DMS153 treated with DMSO at 0.1 percent for 48 hours (cell line): ENCODE data around the gene JARID2.

Source experiments
- DNase-seq: peaks from one replicate; lab custom pipeline; 2025; ENCODE audit not compliant: unreplicated experiment; lab: John Stamatoyannopoulos, UW

Gene JARID2

DNA sequence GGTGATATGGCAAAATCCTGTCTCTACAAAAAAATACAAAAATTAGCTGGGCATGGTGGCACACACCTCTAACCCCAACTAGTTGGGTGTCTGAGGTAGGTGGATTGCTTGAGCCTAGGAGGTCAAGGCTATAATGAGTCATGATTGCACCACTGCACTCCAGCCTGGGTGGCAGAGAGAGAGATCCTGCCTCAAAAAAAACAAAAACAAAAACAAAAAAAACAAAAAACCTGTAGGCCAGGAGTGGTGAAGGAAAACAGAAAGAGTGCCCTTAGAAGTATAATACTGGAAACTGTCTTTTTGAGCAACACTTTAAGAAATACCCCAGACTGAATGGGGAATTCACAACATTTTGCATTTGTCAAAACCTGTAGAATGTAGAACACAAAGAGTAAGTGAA is 85.3 kb downstream of the JARID2 start:
- DNase-seq: no peak

DNA sequence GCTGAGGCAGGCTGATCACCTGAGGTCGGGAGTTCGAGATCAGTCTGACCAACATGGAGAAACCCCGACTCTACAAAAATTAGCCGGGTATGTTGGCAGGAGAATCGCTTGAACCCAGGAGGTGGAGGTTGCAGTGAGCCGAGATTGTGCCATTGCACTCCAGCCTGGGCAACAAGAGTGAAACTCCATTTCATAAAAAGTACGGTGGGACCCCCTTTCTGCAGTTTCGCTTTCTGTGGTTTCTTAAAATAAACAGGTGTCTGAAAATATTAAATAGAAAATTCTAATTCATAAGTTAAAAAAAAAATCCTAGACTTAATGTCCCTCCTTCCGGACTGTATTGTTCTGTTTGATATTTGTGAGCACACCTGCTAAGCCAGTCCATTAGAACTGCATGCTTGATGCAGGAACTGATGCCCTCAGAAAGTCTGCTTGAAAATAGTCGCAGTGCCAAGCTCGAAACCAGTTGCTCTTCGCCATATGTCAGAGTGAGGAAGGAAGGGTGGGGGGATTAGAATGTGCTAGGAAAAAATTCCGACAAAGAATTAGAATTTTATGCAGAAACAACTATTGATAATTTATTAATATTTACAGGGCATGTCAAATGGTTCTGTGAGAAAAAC is 85.9 kb downstream of the JARID2 start:
- no peak for DNase-seq

DNA sequence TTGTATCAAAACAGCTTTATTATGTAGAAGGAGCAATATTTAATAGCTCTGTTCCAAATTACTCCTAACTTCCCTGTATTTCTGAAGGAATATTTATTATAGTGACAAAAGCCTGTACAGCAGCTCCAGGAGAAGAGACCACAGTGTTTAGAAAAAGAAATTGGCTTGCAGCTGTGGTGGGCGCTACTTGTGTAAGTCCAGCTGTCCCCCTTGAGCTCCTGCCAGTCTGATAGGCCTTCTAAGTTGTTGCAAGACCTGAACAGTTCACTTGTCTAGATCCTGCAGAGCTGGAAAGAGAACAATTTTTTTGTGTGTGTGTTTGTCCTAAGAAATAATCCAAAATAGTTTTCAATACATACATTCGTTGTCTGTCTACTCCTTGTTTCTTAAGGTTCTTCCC is 86.6 kb downstream of the JARID2 start:
- no peak for DNase-seq

DNA sequence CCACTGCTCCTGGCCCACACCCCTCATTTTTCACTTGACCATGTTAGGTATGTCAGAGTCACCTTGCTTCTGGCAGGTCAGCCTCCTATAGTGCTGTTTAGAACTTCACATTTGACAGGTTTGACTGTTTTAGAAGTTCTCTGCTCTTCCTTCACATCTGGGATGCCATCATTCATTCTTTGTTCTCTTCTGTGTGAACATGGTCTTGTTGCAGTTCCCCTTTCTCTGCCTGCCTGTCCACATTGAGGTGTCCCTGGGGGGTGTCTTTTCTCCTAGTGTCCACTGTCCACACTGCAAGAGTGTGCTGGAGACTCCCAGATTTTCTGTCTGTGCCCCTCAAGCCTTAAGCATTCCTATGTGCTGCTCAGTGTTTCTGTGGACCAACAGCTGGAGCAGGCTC is 89.5 kb downstream of the JARID2 start:
- no peak for DNase-seq

DNA sequence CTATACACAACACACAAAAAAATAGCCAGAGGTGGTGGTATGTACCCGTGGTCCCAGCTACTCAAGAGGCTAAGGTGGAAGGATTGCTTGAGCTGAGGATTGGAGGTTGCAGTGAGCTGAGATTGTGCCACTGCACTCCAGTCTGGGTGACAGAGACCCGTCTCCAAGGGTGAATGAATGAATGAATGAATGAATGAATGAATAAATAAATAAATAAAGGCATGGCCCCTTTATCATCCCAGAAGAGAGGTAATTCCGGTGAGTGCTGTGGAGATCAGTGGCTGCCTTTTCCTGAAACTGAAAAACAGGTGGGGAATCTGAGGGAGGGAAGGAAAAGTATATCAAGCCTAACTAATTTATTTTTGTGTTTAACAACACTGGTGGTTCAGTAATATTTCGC is 90.0 kb downstream of the JARID2 start:
- DNase-seq: no peak

DNA sequence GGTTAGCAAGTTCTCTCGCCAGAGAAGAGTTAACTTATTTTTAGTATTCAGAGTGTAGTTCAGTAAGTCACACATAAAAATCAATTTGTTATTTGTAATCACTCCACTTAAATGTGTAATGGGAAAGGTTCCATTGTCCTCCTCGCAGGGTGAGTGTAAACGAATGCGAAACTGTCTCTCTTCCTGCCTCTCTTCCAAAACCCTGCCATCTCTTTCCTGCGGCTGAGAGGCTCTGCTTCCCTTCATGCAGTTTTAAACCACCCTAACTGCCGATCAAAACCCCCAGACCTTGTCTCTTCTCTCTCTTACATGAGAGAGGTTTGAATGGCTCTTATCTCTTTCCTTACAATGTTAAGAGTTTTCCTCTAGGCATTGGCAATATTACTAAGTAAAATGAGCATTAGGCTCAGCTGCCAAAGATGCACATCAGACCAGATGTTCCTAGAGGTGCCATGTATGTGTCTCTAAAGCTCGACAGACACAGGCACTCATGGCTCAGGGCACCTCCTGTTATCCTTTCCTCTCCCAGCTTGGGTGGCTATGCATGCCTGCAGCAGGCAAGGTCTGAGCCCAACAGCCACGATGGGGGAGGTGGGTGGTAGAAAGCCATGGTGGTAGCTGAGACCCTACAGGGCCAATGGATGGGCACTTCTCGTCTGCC is 91.2 kb downstream of the JARID2 start:
- DNase-seq: no peak

DNA sequence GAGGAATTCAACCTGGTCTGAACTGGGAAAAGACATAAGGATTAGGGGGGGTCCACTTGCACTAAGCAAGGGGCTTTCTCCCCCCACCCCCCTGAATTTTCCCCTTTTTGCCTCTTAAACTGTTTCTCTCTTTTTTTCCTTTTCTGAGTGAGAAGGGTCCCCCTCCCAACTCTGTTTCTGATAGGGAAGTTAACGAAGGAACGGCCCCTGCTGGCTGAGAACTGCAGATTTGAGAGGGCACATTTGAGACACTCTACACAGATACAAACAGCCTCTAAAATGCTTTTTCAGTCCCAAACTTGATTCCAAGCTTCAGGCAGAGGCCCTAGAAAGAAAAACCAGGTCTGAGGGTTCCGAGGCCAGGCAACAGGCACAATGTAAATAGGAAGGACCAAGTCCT is 91.7 kb downstream of the JARID2 start:
- no peak for DNase-seq

DNA sequence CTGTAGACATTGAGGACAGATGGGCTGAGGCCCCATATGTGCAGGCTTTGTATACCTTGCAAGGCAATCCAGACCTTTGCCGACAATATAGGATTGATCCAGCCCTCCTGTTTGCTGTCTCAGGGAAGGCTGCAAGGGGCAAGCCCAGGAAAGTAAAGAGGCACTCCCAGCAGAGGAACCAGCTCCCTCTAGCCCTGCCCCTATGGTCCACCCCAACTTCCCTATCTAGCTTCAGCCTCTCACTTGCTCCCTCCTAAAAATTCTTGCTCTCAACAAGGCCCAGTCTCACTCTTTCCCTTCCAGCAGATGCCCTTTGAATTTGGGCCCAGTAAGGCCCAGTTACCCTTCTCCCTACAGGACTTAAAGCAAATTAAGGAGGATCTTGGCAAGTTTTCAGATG is 92.6 kb downstream of the JARID2 start:
- no peak for DNase-seq

DNA sequence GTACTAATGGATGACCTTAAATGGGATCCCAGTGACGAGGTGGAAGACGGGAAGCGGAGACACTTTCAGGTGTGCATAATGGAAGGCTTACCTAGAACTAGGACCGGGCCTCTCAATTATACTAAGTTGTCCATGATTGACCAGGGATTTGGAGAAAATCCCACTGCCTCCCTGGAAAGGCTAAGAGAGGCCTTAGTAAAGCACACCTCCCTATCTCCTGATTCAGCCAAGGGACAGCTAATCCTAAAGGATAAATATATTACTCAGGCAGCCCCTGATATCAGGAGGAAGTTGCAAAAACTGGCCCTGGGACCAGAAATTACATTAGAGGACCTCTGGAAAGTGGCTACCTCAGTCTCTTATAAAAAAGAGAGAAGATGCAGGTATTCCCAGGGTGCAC is 93.2 kb downstream of the JARID2 start:
- no peak for DNase-seq

DNA sequence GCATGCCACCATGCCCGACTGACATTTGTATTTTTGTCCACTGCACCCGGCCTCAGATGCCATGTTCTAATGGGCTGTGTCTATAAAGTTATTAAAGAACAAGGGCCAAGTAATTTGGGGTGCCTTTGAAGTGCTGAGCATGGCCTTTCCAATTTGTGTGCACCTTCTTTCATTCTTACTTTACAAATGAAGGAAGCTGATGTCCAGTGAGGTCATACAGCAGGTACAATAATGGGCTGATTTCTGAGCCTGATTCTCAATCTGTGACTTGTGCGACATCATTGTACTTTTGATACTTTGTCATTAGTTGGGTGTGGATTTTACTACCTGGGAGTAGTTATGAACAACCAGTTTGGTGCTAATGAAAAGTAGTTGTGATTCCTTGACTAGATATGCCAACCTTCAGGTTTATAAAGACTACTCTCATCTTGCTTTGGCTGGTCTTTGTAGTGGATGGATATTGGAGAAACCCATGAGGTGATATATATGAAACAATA is 94.3 kb downstream of the JARID2 start:
- DNase-seq: no peak

DNA sequence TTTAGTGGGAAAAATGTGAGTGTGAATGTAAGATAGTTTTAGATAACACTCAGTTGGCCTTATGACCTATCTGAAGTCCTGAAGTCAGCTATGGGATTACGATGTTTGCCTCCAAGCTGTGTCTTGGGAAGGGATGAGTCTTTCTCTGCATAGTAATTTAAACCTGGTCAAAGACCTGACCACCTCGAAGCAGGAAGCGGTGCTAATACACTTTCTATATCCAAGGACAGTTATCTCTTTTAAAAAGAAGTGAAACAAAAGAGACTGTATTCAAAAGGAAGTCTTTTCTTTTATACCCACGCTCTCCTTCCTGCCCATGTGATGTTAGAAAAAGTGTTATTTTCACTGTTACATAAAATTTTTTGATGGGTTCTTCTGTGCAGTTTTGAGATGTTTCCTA is 94.9 kb downstream of the JARID2 start:
- no peak for DNase-seq

DNA sequence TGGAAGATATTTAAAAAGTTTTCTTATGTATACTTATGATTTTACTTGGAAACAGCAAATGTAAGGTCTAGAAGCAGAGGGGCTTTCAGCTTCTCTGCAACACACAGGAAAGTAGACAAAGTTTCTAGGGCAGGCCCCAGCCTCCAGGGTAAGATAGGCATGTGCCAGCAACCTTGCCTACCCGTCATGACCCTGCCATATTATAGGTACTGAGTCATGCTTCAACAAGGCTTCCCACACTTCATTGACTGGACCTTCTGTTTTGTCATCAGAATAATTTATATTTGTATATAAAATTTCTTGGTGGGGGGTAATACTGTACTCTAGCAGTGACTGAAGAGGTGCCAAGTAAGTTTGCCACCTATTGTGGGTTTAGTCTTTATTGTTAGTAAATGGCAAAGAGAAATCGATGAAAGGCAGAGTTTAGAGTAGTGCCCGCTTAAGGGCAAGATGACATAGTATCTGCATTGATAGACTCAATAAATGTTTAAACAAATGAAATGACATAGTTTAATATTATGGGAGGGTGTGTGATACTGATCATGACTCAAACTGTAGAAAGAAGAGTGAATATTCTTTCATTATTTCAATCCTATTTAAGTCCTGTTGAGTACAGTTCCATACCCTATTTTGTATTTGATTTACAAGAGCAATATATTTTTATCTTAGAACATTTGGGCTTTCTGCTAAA is 95.6 kb downstream of the JARID2 start:
- DNase-seq: no peak

DNA sequence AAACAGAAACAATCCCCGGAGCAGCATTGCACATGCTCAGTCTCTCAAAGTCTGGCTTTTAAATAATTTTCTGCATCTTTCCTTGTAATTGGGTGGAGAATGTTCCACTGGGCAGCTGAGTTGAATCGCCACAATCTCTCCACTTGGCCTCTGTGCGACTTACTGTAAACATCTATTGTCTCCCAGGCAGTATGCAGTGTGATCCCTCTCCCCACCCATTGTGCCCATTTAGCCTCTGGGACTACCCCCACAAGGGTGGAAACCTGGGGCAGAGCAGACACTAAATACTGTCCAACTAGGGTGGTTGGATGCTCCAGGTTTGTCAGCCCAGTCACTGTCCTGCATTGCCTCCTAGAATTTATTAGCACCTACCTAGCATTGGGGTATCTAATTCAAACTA is 96.2 kb downstream of the JARID2 start:
- DNase-seq: no peak

DNA sequence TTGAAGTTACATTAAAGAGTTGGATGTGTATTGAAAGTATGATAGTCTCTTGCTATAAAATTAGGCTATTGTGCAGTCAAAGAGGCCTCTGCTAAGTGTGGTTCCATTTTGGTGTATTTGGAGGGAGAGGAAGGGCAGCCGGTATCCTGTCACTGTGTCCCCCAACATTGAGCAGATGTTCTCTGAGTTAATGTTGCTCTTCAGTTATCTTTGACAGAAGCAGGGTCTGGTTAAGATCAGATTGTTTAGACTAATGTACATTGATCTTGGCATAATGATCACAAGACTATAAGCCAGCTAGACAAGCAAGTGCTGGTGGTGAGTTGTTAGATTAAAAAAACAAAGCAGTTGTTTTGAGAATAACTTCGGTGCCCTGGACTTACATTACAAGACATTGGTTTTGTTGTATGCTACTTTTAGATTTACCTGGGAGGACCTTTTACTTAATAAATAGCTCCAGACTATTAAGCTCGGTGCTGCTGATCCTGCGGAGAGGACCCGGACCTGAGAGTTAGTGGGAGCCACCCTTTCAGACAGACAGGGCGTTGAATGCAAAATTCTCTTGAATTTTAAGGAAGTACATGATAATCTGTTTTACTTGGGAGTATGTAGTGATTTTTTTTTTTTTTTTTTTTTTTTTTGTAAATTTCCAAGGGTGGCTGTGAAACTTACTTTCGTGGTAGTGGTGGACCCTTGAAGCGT is 97.8 kb downstream of the JARID2 start:
- DNase-seq: no peak

DNA sequence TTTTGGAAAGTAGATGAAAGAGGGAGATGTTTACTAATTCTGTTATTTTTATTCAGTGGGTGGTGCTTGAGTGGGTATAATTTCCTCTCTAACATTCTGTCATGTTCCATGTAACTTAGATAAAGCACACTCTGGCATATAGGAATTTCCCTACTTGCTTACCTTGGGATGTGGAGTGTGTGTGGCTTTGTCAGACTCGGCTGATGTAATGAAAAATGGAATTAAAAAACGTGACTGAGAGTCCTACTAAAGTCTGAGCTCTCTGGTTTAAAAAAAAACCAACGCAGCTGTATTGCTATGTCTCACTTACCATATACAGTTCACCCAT is 98.3 kb downstream of the JARID2 start:
- no peak for DNase-seq

DNA sequence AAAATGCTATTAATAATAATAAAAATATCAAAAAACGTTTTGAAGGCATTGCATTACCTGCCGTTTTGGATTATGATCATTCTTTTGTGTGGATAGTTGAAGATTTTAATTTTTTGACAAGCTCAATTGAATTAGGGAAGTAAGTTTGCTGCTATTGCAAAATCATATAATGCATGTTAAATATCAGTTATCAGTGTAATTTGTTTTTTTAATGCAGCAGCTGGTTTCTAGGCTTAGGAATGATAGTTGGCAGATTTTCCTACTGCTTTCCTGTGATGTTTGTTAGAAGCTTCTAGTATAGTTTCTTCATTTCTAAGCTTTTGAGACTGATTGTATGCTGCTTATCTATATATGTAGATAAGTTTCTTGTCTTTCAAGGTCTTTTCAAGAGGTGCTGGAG is 99.0 kb downstream of the JARID2 start:
- no peak for DNase-seq

DNA sequence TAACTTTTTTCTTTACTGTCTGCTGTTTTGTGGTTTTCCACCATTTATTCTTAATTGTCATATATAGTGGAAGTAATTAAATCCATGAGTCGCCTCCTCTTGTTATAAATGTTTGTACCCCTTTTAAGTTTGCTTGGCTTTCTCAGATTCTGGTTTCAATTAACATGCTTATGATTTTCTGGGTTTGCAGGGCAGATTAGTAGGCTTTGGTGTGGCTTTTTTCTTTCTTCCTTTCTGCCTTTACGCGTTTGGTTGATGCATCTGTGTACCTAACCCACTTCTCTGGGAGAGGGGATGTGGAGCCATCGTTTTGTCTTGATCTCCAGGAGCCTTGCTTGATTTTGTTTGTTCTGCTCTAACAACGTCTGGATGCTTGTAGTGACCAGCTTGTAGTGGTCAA is 100.4 kb downstream of the JARID2 start:
- no peak for DNase-seq

DNA sequence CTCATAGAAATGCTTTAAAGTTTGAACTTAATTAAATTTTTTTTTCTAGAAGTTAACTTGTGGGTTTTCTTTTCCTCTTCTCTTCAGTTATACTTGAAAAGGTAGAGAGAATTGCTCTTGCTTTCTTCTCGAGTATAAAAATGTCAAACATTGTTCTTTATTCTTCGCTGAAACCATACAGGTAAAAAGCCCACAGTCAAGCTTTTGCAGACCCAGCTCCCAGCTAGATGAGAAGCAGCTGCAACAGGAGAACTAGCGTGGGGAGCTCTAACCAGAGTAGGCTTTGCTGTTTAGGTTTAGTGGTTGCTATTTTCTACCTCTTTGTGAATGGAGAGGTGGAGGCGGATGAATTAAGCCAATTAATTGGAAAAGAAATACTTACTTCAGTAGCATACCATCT is 102.7 kb downstream of the JARID2 start:
- DNase-seq: no peak

DNA sequence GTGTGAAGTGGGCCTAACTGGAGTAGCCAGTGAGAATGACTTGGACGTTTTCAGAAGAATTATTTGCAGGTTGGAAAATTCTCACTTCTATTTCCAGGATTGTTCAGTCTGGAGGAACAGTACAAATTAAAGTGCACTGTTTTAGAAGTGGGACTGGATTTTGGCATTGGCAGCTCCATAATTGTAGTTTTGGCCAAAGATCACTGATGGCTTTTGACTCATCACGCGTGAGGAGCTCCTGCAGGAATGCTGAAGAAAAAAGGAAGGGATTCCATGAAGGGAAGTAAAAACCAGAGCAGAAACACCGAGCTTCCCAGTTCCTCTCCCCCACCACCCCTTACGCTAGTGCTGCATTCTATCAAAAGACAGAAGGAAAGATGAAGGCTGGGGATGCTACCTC is 103.5 kb downstream of the JARID2 start:
- DNase-seq: no peak

DNA sequence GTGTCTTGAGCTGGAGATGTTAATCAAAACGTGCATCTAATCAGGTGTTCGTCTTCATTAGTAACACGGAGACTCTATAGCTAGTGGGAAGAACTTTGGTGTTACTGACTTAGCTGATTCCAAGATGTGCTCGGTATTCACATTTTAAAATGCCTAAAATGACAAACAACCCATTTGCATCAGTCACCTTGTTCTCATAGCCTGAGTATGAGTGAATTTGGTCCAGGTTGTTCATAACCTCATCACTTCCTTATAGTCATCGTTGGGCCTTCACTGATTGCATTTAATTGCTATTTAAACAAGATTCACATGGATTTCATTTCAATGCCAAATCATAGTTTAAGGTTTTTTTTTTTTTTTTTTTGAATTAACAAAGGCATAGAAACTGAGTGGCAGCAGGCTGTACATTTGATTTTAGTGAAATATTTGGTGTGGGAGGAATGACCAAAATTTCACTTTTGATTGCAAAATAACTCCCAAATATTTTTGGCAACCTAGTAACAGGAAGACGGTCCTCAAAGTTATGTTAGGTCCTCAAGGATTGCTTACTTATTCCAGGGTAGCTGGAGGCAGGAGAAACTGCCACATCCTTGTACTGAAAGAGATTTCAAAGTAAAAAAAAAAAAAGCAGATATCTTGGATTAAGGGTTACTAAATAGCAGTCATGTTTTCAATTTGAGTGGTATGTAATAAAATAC is 104.7 kb downstream of the JARID2 start:
- DNase-seq: no peak

DNA sequence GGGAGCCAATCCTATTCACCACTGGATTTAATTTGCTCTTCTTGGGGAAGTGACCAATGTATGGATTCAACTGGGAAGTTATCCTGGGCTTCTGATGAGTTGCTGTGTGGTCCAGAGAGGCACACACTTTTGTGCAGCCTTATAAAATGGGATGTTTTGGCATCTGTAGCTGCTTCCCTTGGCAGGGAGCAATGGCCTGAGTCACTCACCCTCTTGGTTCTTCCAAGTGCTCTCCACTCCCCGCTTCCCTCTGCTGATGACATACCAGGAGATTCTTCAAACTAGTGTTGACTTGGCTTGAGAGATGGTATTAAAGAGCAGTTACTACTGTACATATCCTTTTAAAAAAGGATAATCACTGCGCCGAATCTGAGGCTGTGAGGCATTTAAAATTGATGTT is 105.8 kb downstream of the JARID2 start:
- DNase-seq: no peak
